HL-60 (cell line): ENCODE results near the gene MACROD2.

Experiments used
- CTCF ChIP-seq: IDR thresholded peaks from one replicate; pipeline ENCODE4 v1.5.1; 2011; ENCODE audit warnings: low read length, control low read depth, inconsistent platforms; ENCODE audit not compliant: insufficient read depth
- GABPA ChIP-seq: IDR thresholded peaks from 2 replicates; pipeline ENCODE4 v1.6.1; 2012; ENCODE audit warnings: low read depth
- POLR2AphosphoS5 ChIP-seq: IDR thresholded peaks from 2 replicates; pipeline ENCODE4 v1.6.1; 2012; ENCODE audit warnings: low read depth
- TF ChIP-seq, protein P1 (sequence below): IDR thresholded peaks from 2 replicates; pipeline ENCODE4 v1.6.1; 2012; ENCODE audit warnings: low read depth; ENCODE audit not compliant: insufficient replicate concordance

GRCh38 chr20:14709439-14709838 is 714.1 kb downstream of the MACROD2 start:
- TF ChIP-seq CTCF (no peak), POLR2AphosphoS5 (no peak), GABPA (no peak)
- TF ChIP-seq, protein P1, sequence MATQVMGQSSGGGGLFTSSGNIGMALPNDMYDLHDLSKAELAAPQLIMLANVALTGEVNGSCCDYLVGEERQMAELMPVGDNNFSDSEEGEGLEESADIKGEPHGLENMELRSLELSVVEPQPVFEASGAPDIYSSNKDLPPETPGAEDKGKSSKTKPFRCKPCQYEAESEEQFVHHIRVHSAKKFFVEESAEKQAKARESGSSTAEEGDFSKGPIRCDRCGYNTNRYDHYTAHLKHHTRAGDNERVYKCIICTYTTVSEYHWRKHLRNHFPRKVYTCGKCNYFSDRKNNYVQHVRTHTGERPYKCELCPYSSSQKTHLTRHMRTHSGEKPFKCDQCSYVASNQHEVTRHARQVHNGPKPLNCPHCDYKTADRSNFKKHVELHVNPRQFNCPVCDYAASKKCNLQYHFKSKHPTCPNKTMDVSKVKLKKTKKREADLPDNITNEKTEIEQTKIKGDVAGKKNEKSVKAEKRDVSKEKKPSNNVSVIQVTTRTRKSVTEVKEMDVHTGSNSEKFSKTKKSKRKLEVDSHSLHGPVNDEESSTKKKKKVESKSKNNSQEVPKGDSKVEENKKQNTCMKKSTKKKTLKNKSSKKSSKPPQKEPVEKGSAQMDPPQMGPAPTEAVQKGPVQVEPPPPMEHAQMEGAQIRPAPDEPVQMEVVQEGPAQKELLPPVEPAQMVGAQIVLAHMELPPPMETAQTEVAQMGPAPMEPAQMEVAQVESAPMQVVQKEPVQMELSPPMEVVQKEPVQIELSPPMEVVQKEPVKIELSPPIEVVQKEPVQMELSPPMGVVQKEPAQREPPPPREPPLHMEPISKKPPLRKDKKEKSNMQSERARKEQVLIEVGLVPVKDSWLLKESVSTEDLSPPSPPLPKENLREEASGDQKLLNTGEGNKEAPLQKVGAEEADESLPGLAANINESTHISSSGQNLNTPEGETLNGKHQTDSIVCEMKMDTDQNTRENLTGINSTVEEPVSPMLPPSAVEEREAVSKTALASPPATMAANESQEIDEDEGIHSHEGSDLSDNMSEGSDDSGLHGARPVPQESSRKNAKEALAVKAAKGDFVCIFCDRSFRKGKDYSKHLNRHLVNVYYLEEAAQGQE: no peak
